Effector CD4-positive, alpha-beta T cell (primary cell): ENCODE measurements around the gene RHD.
"Not testable (repeated sequence)": the region's sequence is repeated elsewhere in the genome, so short reads cannot be mapped to it uniquely, and the experiment has no call there.

ENCODE experiments used
- DNase-seq: peaks from one replicate; pipeline ENCODE4 v3.0.0-alpha.2; 2020
- total RNA-seq: gene quantifications from one replicate; lab custom pipeline; 2026; lab: John Stamatoyannopoulos, UW

Gene RHD
- total RNA-seq = 1.1 reads per million

DNA sequence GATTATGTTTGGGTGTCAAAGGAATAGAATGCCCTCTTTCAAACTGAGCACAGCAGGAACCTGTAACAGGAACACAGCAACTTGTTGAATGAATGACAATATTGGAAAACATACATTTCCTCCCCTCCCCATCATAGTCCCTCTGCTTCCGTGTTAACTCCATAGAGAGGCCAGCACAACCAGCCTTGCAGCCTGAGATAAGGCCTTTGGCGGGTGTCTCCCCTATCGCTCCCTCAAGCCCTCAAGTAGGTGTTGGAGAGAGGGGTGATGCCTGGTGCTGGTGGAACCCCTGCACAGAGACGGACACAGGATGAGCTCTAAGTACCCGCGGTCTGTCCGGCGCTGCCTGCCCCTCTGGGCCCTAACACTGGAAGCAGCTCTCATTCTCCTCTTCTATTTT lies at the start of gene RHD:
Gene RHD (plus strand): TSS at position 272 of the 400 bp plus-strand sequence. CDS start 39 bp downstream, at position 311.
- not testable (repeated sequence) for DNase-seq

- DNase-seq = no peak
Observed at GRCh38 chr1:25222606-25223005, 49.7 kb upstream of the RHD start.

GRCh38 chr1:25223471-25223870 lies 48.8 kb upstream of the RHD start:
- no peak for DNase-seq

- DNase-seq = peak; percentile 83
Observed at GRCh38 chr1:25232027-25232865, 40.1 kb upstream of the RHD start, which contains the start of gene SYF2. SYF2 (minus strand) TSS chr1:25232502; CDS start chr1:25232467, 35 bp downstream.

DNA sequence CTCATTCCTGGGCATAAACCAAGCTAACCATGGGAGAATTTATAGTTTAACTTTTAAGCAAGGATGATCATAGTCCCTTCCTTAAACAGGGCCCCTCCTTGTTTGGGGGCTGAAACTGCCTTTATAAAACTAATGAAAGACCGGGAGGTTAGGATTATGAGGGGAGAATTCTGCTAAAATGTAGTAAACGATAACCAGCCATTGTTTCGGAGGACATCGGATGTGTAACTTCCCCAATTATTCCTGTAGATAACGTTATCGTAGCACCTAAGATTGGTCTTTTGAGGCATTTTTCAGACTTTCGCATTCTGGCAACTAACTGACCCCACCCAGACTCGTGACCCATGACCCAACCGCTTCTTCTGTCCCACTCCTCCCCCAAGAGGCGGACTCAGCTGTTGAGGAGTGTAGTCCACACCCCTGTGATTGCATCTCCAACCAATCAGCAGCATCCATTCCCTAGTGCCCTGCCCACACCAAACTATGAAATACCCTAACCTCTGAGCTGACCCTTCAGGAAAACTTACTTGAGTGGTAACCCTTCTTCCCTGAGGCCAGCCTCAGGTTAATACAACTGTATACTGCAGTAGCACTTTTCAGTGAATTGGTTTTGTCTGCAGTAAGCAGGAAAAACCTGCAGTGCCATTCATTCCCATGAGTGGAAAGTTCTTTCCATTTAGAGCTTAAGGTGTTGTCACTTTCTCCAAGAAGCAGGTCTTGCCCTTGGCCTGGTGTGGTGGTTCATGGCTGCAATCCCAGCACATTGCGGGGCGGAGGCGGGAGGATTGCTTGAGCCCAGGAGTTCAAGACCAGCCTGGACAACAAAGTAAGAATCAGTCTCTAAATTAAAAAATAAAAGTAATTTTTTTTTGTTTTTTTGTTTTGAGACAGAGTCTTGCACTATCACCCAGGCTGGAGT lies 39.2 kb upstream of the RHD start:
- DNase-seq = peak; percentile 26

- not testable (repeated sequence) for DNase-seq
Observed at GRCh38 chr1:25235411-25235810, 36.9 kb upstream of the RHD start.

GRCh38 chr1:25236261-25236660 lies 36.0 kb upstream of the RHD start:
- DNase-seq = not testable (repeated sequence)

- DNase-seq = no peak
Observed at GRCh38 chr1:25238046-25238445, 34.3 kb upstream of the RHD start.

DNA sequence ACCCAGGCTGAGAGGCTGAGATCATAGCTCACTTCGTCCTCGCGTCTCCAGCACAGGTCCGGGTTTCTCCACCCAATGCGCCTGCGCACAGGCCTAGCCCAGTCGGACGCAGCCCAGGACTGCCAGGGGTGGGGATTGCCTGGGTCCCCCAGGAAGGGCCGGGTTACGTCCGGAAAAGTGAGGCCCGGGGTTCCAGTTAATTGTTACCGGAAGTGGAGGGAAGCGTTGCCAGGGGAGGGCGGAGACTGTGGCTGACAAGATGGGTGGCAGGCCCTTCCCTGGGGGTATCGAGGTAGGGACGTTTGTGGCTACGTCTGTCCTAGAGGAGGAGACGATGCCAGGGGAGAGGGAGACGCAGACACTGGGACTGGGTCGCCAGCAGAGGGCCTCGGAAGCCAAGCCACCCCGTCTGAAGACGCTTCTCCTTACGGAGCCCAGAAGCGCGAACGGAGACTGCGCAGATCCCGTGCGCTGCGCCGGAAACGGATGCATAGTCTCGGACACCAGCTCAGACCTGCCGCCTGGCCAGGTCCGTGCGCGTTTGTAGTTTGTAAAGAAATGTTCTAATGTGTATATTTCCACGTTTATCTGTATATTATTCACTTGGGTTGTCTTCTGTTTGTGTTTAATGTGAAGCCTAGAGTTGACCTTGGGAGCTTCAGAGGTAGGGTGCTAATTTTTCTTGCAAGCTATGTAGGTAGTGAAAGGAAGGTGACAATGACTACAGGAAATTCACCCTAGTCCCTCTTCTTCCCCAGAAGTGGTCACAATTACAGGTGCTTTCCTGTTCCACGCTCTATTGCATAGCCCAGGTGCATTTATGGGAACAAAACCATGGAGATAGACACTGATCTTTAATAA lies 32.4 kb upstream of the RHD start:
- DNase-seq = peak; percentile 72

GRCh38 chr1:25243907-25244306 lies 28.4 kb upstream of the RHD start:
- no peak for DNase-seq

GRCh38 chr1:25245393-25245792 lies 26.9 kb upstream of the RHD start:
- no peak for DNase-seq

DNA sequence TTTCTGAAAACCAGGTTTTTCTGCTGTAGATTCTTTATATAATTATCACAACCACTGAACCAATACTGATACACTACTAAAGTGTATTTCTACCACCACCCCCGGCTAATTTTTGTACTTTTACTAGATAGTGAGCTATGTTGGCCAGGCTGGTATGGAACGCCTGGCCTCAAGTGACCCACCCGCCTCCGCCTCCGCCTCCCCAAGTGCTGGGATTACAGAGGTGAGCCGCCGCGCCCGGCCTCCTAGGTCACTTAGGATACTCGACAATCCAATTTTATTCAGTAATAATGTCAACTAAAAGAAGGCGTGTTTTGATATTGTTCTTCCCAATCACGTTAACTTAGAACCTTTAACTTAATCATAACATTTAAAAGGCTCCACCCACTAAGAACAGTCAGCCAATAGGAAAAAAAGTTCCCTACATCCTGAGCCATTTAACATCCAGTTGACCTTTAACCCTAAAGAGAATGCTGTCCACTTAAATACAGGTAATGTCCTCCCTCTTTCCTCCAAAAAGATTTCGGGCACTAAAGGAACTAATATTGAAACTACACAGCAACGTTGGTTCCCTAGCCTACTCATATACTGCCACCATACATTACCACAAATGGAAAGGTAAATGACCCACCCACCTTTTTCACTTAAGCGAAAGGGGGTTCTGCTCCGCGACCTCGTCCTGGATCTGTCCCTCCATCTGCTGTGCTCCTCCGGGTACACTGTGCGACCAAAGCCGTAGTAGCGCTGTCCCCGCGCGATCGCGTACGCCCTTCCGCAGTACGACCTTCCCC lies 26.3 kb upstream of the RHD start:
- DNase-seq = no peak

DNA sequence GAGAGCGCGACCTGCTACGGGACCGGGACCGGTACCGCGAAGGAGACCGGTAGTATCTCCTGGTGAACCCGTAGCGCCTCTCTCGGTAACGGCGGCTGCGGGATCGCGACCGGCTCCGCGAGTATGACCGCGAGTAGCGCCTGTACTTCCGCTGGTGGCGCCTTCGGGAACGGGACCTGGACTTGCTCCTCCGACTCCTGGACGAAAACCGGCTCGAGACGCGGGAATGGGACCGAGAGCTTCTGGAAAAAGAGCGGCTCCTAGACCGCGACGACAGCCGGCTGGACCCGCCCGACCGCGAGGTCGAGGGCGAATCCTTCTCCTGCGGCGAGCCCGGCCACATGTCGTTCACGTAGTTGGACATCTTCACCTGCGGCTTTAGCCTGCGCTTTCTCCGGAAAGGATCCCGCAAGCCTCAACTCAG lies 25.7 kb upstream of the RHD start:
- DNase-seq = peak; percentile 17

DNA sequence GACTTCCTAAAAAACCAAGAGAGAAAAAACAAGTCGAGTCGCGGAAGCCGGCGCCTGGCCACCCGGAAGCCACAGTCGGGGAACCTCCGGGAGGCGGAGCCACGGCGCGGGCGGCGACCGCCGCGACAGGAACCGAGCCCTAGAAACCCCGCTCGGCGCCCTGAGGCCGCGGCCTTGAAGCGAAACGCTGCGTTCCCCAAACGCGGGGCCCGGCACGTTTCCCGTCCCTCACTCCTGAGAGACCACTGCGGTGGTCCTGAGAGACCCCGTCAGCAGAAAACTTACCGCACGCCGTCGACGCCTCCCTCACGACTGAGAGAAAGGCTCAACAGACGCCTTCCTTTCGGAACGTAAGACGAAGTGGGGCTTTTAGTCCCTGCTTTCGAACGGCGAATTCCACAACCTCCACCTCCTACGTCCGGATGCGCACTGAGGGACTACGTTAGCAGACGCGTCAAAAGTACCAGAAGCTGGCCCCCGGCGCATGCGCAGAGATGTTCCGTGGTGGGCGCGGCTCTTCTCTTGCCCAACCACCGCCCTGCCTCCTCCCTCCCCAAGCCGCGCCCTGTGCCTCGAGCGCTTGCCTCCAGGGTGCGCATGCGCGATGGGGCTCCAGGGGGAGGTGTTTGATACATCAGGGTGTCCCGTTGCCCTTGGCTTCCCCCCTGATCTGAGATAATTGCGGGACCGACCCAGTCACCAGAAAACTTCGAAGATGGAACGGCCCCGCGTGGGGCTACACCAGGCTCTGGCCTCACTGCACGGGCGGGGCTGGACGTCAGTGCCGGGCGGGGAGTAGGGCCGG lies 25.1 kb upstream of the RHD start, which contains the start of gene RSRP1:
Gene RSRP1 (minus strand): TSS at position 431 of the 805 bp plus-strand sequence. CDS start 491 bp downstream, outside the sequence.
- peak; percentile 100 for DNase-seq

GRCh38 chr1:25247829-25248754 lies 24.2 kb upstream of the RHD start:
- no peak for DNase-seq

DNA sequence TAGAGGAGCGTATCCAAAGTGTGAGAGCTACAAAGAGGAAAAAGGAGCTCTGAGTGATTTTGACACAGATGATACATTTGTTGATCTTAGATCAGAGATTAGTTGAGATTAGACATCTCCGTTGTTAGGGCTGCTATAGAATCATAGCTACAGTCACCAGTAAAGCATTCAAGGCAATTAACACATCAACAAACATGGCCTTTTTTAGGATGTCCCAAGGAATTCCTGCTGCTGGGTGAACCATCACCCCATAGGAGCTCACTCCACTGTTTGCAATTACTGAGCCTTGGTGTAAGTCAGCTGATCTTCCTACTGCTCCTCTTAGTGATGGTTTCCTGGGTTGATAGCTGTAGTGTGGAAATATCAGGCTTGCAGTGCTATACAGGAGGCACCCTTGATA lies 18.4 kb upstream of the RHD start:
- no peak for DNase-seq

DNA sequence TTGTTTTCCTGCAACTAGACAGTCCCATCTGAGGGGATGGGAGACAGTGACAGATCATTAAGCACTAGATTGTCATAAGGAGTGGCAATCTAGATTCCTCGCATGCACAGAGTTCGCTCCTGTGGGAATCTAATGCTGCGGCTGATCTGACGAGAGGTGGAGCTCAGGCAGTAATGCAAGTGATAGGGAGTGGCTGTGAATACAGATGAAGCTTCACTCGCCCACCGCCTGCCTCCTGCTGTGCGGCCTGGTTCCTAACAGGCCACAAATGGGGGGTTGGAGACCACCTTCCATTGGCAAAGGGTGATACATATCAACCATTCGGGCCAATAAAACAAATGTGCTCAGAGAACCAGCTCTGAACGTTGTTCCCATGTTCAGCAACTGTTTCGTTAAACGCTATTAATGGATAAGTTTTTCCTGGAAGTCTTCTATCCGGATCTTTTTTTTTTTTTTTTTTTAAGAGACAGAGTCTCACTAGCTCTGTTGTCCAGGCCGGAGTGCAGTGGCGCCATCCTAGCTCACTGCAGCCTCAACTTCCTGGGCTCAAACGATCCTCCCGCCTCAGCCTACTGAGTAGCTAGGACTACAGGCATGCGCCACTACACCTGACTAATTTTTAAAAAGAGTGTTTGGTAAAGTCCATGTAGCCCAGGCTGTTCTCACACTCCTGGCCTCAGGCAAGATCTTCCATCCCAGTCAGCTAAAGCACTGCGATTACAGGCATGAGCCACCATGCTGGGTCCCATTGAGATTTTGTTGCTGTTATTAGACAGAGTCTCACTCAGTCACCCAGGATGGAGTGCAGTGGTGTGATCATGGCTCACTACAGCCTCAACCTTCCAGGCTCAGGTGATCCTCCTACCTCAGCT lies 16.4 kb upstream of the RHD start:
- DNase-seq = no peak

DNA sequence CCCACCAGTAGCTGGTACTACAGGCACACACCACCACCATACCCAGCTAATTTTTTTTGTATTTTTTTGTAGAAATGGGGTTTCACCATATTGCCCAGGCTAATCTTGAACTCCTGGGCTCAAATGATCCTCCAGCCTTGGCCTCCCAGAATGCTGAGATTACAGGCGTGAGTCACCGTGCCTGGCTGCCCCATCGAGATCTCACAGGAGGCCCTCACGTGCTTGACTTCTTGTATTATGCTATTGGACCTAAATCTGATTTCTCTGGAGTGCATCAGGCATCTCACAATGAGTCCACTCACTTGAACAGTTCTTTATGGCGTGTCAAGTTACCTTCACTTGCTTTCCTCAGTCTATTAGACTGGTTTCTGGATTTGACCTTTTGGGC lies 15.7 kb upstream of the RHD start:
- DNase-seq = no peak
